CD4-positive, CD25-positive, alpha-beta regulatory T cell (primary cell): ENCODE results near the gene ZC3H13. TPM values are rescaled to one million over a fixed set of nuclear protein-coding genes. Genes with fewer than 3 reads are reported as not detected.

Experiments used
- ATAC-seq, 2 donors: fragments of 150-1000 bp; cut with Tn5 transposase; one replicate each; pipeline ENCODE4 v1.10.0; 2021; ENCODE audit warnings: low read depth in 2 of 2, moderate number of reproducible peaks in 2 of 2, moderate library complexity in 1 of 2
- DNase-seq, 3 donors: peaks; one replicate each; pipeline versions ENCODE4 v3.0.0 to v3.0.0-alpha.2; 2012 to 2022; ENCODE audit warnings: mixed read lengths in 1 of 3
- H3K27ac ChIP-seq: one replicate; pipeline ENCODE4 v1.7.0; 2013; ENCODE audit warnings: mild to moderate bottlenecking, low read length; ENCODE audit not compliant: insufficient read depth, poor library complexity, severe bottlenecking
- H3K27me3 ChIP-seq: one replicate; pipeline ENCODE4 v1.7.0; 2013; ENCODE audit warnings: low read length; ENCODE audit not compliant: control insufficient read depth, insufficient read depth
- H3K36me3 ChIP-seq: one replicate; pipeline ENCODE4 v1.7.0; 2013; ENCODE audit warnings: mild to moderate bottlenecking, low read length, moderate library complexity; ENCODE audit not compliant: control insufficient read depth, insufficient read depth
- H3K4me1 ChIP-seq: 2 replicates; pipeline ENCODE4 v1.7.0; 2013; ENCODE audit warnings: mild to moderate bottlenecking, low read length; ENCODE audit not compliant: insufficient read depth, control insufficient read depth, poor library complexity, severe bottlenecking
- H3K4me3 ChIP-seq: one replicate; pipeline ENCODE4 v1.7.0; 2013; ENCODE audit warnings: low read depth, mild to moderate bottlenecking, low read length, moderate library complexity
- H3K9me3 ChIP-seq, 2 experiments: 1 replicate in 1 of 2; 2 replicates in 1 of 2; pipeline ENCODE4 v1.7.0; 2013; ENCODE audit warnings: low read length in 2 of 2, mild to moderate bottlenecking in 1 of 2, moderate library complexity in 1 of 2; ENCODE audit not compliant: control insufficient read depth in 2 of 2
- H3K27ac Mint-ChIP-seq, 3 donors: one replicate each; pipeline ENCODE4 v1.8.0; 2020 to 2022; ENCODE audit warnings: mild to moderate bottlenecking in 3 of 3, mixed read lengths in 3 of 3, moderate library complexity in 2 of 3
- H3K27me3 Mint-ChIP-seq: one replicate; pipeline ENCODE4 v1.8.0; 2022; ENCODE audit warnings: mild to moderate bottlenecking, mixed read lengths
- H3K36me3 Mint-ChIP-seq: one replicate; pipeline ENCODE4 v1.8.0; 2020; ENCODE audit warnings: mixed read lengths
- H3K4me1 Mint-ChIP-seq, 4 donors: one replicate each; pipeline ENCODE4 v1.8.0; 2020 to 2022; ENCODE audit warnings: mixed read lengths in 4 of 4, mild to moderate bottlenecking in 1 of 4
- H3K4me3 Mint-ChIP-seq, 4 donors: one replicate each; pipeline ENCODE4 v1.8.0; 2020 to 2022; ENCODE audit warnings: mild to moderate bottlenecking in 4 of 4, mixed read lengths in 4 of 4, moderate library complexity in 3 of 4
- H3K9me3 Mint-ChIP-seq, 7 donors: one replicate each; pipeline ENCODE4 v1.8.0; 2020 to 2022; ENCODE audit warnings: mixed read lengths in 7 of 7, mild to moderate bottlenecking in 3 of 7, moderate library complexity in 2 of 7
- polyA plus RNA-seq, 4 donors: library from polyadenylated mRNA; unstranded; fragments of 300-500 nt; fragmentation: Illumina TruSeq; gene quantifications; one replicate each; pipeline ENCODE4 v1.2.3, GENCODE V29; 2021
- total RNA-seq: library from RNA; stranded (reverse); gene quantifications from one replicate; pipeline ENCODE4 v1.2.3, GENCODE V29; 2022

ZC3H13 gene
- total and polyA plus RNA-seq, 5 donors from 2014 or later: 23.7 to 58.4 (median 25.3) TPM

- H3K9me3 Mint-ChIP-seq: no peaks in the 10 kb centered on the region
- Histone ChIP-seq H3K9me3 (no peaks in the 10 kb centered on the region), H3K4me1 (no peaks in the 10 kb centered on the region), H3K27ac (no peak overlapping the region), H3K27me3 (no peaks in the 10 kb centered on the region), H3K4me3 (no peak overlapping the region), H3K36me3 (no peaks in the 10 kb centered on the region)
- no peak overlapping the region for H3K4me3 Mint-ChIP-seq
- H3K4me1 Mint-ChIP-seq: no peaks in the 10 kb centered on the region
- H3K27ac Mint-ChIP-seq: peak overlapping the region in 1 of 3 donors; percentile 83
- DNase-seq (no peak), ATAC-seq (no peak)
- no peaks in the 10 kb centered on the region for H3K27me3 Mint-ChIP-seq
- H3K36me3 Mint-ChIP-seq: no peaks in the 10 kb centered on the region
These were observed 127.4 kb downstream of the ZC3H13 start for GRCh38 chr13:45925151-45925550.

- ATAC-seq (no peak), DNase-seq (no peak)
- no peak overlapping the region for H3K27ac Mint-ChIP-seq
- H3K9me3 ChIP-seq: no peaks in the 10 kb centered on the region
- no peaks in the 10 kb centered on the region for H3K4me1 Mint-ChIP-seq
- no peaks in the 10 kb centered on the region for H3K36me3 ChIP-seq
- peaks cover 6% of the 10 kb centered on the region for H3K27me3 Mint-ChIP-seq
- no peaks in the 10 kb centered on the region for H3K4me1 ChIP-seq
- no peak overlapping the region for H3K4me3 ChIP-seq
- no peak overlapping the region for H3K27ac ChIP-seq
- no peak overlapping the region for H3K4me3 Mint-ChIP-seq
- H3K9me3 Mint-ChIP-seq: no peaks in the 10 kb centered on the region
- H3K27me3 ChIP-seq: no peaks in the 10 kb centered on the region
- H3K36me3 Mint-ChIP-seq: no peaks in the 10 kb centered on the region
These were observed 131.3 kb downstream of the ZC3H13 start for GRCh38 chr13:45921162-45921736.

GRCh38 chr13:45918597-45918996 lies 133.9 kb downstream of the ZC3H13 start:
- Histone ChIP-seq H3K4me3 (no peak overlapping the region), H3K36me3 (no peaks in the 10 kb centered on the region), H3K27ac (no peak overlapping the region), H3K4me1 (no peaks in the 10 kb centered on the region), H3K27me3 (no peaks in the 10 kb centered on the region), H3K9me3 (no peaks in the 10 kb centered on the region)
- no peaks in the 10 kb centered on the region for H3K36me3 Mint-ChIP-seq
- peaks cover 6% of the 10 kb centered on the region for H3K27me3 Mint-ChIP-seq
- DNase-seq (no peak), ATAC-seq (no peak)
- H3K9me3 Mint-ChIP-seq: no peaks in the 10 kb centered on the region
- no peak overlapping the region for H3K27ac Mint-ChIP-seq
- no peak overlapping the region for H3K4me3 Mint-ChIP-seq
- no peaks in the 10 kb centered on the region for H3K4me1 Mint-ChIP-seq

- H3K36me3 Mint-ChIP-seq: no peaks in the 10 kb centered on the region
- no peak overlapping the region for H3K4me3 Mint-ChIP-seq
- H3K36me3 ChIP-seq: no peaks in the 10 kb centered on the region
- no peak overlapping the region for H3K4me3 ChIP-seq
- H3K9me3 ChIP-seq: no peaks in the 10 kb centered on the region
- no peak overlapping the region for H3K27ac ChIP-seq
- H3K4me1 Mint-ChIP-seq: no peaks in the 10 kb centered on the region
- H3K27me3 ChIP-seq: no peaks in the 10 kb centered on the region
- no peaks in the 10 kb centered on the region for H3K4me1 ChIP-seq
- peaks cover 6% of the 10 kb centered on the region for H3K27me3 Mint-ChIP-seq
- H3K9me3 Mint-ChIP-seq: no peaks in the 10 kb centered on the region
- DNase-seq (no peak), ATAC-seq (no peak)
- no peak overlapping the region for H3K27ac Mint-ChIP-seq
These were observed 135.5 kb downstream of the ZC3H13 start for GRCh38 chr13:45917019-45917418.

GRCh38 chr13:45915686-45916439 lies 136.7 kb downstream of the ZC3H13 start:
- DNase-seq (no peak), ATAC-seq (no peak)
- Mint-ChIP-seq H3K27me3 (peaks cover 12% of the 10 kb centered on the region), H3K4me1 (no peaks in the 10 kb centered on the region), H3K9me3 (no peaks in the 10 kb centered on the region), H3K4me3 (no peak overlapping the region), H3K36me3 (no peaks in the 10 kb centered on the region), H3K27ac (no peak overlapping the region)
- no peaks in the 10 kb centered on the region for H3K36me3 ChIP-seq
- H3K4me1 ChIP-seq: no peaks in the 10 kb centered on the region
- H3K27ac ChIP-seq: no peak overlapping the region
- no peaks in the 10 kb centered on the region for H3K9me3 ChIP-seq
- no peak overlapping the region for H3K4me3 ChIP-seq
- H3K27me3 ChIP-seq: no peaks in the 10 kb centered on the region

GRCh38 chr13:45909673-45910072 lies 142.9 kb downstream of the ZC3H13 start:
- Mint-ChIP-seq H3K27ac (no peak overlapping the region), H3K27me3 (peaks cover 10% of the 10 kb centered on the region), H3K4me3 (no peak overlapping the region), H3K36me3 (no peaks in the 10 kb centered on the region), H3K4me1 (no peaks in the 10 kb centered on the region), H3K9me3 (peaks cover 0 to 4% (median 0%) of the 10 kb centered on the region in 7 donors)
- H3K36me3 ChIP-seq: no peaks in the 10 kb centered on the region
- no peaks in the 10 kb centered on the region for H3K4me1 ChIP-seq
- no peaks in the 10 kb centered on the region for H3K9me3 ChIP-seq
- DNase-seq: no peak
- no peaks in the 10 kb centered on the region for H3K27me3 ChIP-seq
- no peak overlapping the region for H3K4me3 ChIP-seq
- ATAC-seq: no peak
- H3K27ac ChIP-seq: no peak overlapping the region

- Histone ChIP-seq H3K27me3 (no peaks in the 10 kb centered on the region), H3K9me3 (no peaks in the 10 kb centered on the region), H3K4me1 (no peaks in the 10 kb centered on the region), H3K27ac (no peak overlapping the region), H3K4me3 (no peak overlapping the region), H3K36me3 (no peaks in the 10 kb centered on the region)
- H3K4me3 Mint-ChIP-seq: no peak overlapping the region
- no peak for DNase-seq
- H3K36me3 Mint-ChIP-seq: no peaks in the 10 kb centered on the region
- H3K4me1 Mint-ChIP-seq: no peaks in the 10 kb centered on the region
- peaks cover 0 to 4% (median 0%) of the 10 kb centered on the region in 7 donors for H3K9me3 Mint-ChIP-seq
- peaks cover 16% of the 10 kb centered on the region for H3K27me3 Mint-ChIP-seq
- H3K27ac Mint-ChIP-seq: no peak overlapping the region
- no peak for ATAC-seq
These were observed 143.5 kb downstream of the ZC3H13 start for GRCh38 chr13:45909089-45909488.

GRCh38 chr13:45907503-45907902 lies 145.0 kb downstream of the ZC3H13 start:
- DNase-seq: no peak
- H3K27me3 ChIP-seq: no peaks in the 10 kb centered on the region
- no peak overlapping the region for H3K27ac ChIP-seq
- Mint-ChIP-seq H3K27ac (no peak overlapping the region), H3K4me1 (no peaks in the 10 kb centered on the region), H3K9me3 (peaks cover 0 to 4% (median 0%) of the 10 kb centered on the region in 7 donors), H3K36me3 (no peaks in the 10 kb centered on the region), H3K27me3 (peaks cover 21% of the 10 kb centered on the region), H3K4me3 (no peak overlapping the region)
- no peaks in the 10 kb centered on the region for H3K9me3 ChIP-seq
- no peak for ATAC-seq
- H3K4me1 ChIP-seq: no peaks in the 10 kb centered on the region
- H3K4me3 ChIP-seq: no peak overlapping the region
- H3K36me3 ChIP-seq: no peaks in the 10 kb centered on the region
